CD8-positive, alpha-beta memory T cell (primary cell): ENCODE measurements around the gene CACNA1C. TPM values are rescaled to one million over a fixed set of nuclear protein-coding genes. Genes with fewer than 3 reads are reported as not detected.

ENCODE experiments used
- CTCF ChIA-PET: fragments of 350-600 bp; sonication (Branson Sonifier 250); formaldehyde crosslinking; loops from one replicate; lab custom pipeline; 2021; ENCODE audit warnings: antibody characterized with exemption; lab: Charles Lee
- POLR2A ChIA-PET: fragments of 350-600 bp; sonication (Branson Sonifier 250); formaldehyde crosslinking; loops from one replicate; lab custom pipeline; 2021; ENCODE audit warnings: antibody characterized with exemption; lab: Charles Lee
- DNase-seq, 5 donors: peaks; one replicate each; pipeline versions ENCODE4 v3.0.0 to v3.0.0-alpha.2; 2020 to 2022; ENCODE audit warnings: mixed read lengths in 1 of 5
- H3K27ac ChIP-seq: one replicate; pipeline ENCODE4 v1.7.0; 2013; ENCODE audit warnings: low read depth, mild to moderate bottlenecking, low read length, moderate library complexity
- H3K27me3 ChIP-seq: 2 replicates; pipeline ENCODE4 v1.7.0; 2013; ENCODE audit warnings: low read length, mild to moderate bottlenecking; ENCODE audit not compliant: insufficient read depth, poor library complexity, severe bottlenecking
- H3K36me3 ChIP-seq: 2 replicates; pipeline ENCODE4 v1.7.0; 2013; ENCODE audit warnings: mild to moderate bottlenecking, low read length, moderate library complexity; ENCODE audit not compliant: insufficient read depth
- H3K4me1 ChIP-seq: 2 replicates; pipeline ENCODE4 v1.7.0; 2013; ENCODE audit warnings: mild to moderate bottlenecking, low read length, moderate library complexity; ENCODE audit not compliant: insufficient read depth
- H3K4me3 ChIP-seq: 2 replicates; pipeline ENCODE4 v1.7.0; 2013; ENCODE audit warnings: mild to moderate bottlenecking, low read length
- H3K9me3 ChIP-seq: 2 replicates; pipeline ENCODE4 v1.7.0; 2013; ENCODE audit warnings: mild to moderate bottlenecking, low read length
- H3K27ac Mint-ChIP-seq, 8 donors: one replicate each; pipeline ENCODE4 v1.8.0; 2020 to 2021; ENCODE audit warnings: mixed read lengths in 8 of 8, mild to moderate bottlenecking in 6 of 8, inconsistent platforms in 3 of 8, moderate library complexity in 3 of 8
- H3K27me3 Mint-ChIP-seq, 2 donors: one replicate each; pipeline ENCODE4 v1.8.0; 2020 to 2021; ENCODE audit warnings: mixed read lengths in 2 of 2, mild to moderate bottlenecking in 1 of 2, moderate library complexity in 1 of 2
- H3K36me3 Mint-ChIP-seq, 3 donors: one replicate each; pipeline ENCODE4 v1.8.0; 2020 to 2021; ENCODE audit warnings: mixed read lengths in 3 of 3, inconsistent platforms in 1 of 3, mild to moderate bottlenecking in 1 of 3
- H3K4me1 Mint-ChIP-seq, 3 donors: one replicate each; pipeline ENCODE4 v1.8.0; 2020 to 2021; ENCODE audit warnings: mixed read lengths in 3 of 3, inconsistent platforms in 1 of 3, mild to moderate bottlenecking in 1 of 3
- H3K4me3 Mint-ChIP-seq, 7 donors: one replicate each; pipeline ENCODE4 v1.8.0; 2020 to 2021; ENCODE audit warnings: mixed read lengths in 7 of 7, mild to moderate bottlenecking in 6 of 7, moderate library complexity in 4 of 7, inconsistent platforms in 2 of 7
- H3K9me3 Mint-ChIP-seq, 5 donors: one replicate each; pipeline ENCODE4 v1.8.0; 2020 to 2022; ENCODE audit warnings: mixed read lengths in 5 of 5, mild to moderate bottlenecking in 3 of 5, moderate library complexity in 2 of 5, inconsistent platforms in 1 of 5
- polyA plus RNA-seq: library from polyadenylated mRNA; unstranded; fragments of 300-500 nt; fragmentation: Illumina TruSeq; gene quantifications from one replicate; pipeline ENCODE4 v1.2.3, GENCODE V29; 2021
- total RNA-seq, 2 experiments: library from RNA; stranded (reverse); gene quantifications; one replicate each; pipeline ENCODE4 v1.2.3, GENCODE V29; 2021

Gene CACNA1C
- total and polyA plus RNA-seq, 3 experiments from 2014 or later, result 0.04 to 0.10 (median 0.04) TPM

DNA sequence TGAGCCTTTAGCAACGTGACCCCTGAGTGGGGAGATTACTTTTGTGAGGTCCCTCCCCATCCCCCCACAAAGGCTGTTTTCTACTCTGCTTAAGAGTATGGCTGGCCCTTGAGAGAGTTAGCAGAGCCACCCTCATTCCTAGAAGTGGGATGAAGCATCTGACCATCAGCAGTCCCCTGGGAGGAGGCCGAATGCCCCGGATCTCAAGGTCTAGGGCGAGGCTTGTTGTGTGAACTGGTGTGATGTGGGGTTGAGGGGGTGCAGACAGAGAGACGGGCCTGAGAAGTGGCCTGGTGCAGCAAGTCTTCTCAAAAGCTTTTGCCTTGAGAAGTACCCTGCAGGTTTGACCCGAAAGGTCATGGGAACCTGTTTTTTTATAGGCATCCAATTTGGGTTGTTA is 589.0 kb downstream of the CACNA1C start:
- Mint-ChIP-seq H3K27me3 (peaks cover 21 to 54% of the 10 kb centered on the region in 2 donors), H3K36me3 (peaks cover 0 to 5% (median 3%) of the 10 kb centered on the region in 3 donors), H3K4me1 (peaks cover 13 to 24% (median 18%) of the 10 kb centered on the region in 3 donors), H3K4me3 (peak overlapping the region in 2 of 7 donors; percentile 1 to 49), H3K9me3 (no peaks in the 10 kb centered on the region), H3K27ac (peak overlapping the region in 2 of 8 donors; percentile 14 to 24)
- DNase-seq, result no peak
- no peak overlapping the region for H3K4me3 ChIP-seq
- H3K9me3 ChIP-seq, result no peaks in the 10 kb centered on the region
- no peak overlapping the region for H3K27ac ChIP-seq
- CTCF ChIA-PET, result interaction anchor here (0.6 kb wide), 1 partner anchor 453 kb away, joined by 3 read pairs; no protein-coding TSS in a partner anchor
- peaks cover 6% of the 10 kb centered on the region for H3K27me3 ChIP-seq
- H3K4me1 ChIP-seq, result peaks cover 18% of the 10 kb centered on the region
- POLR2A ChIA-PET, result no interaction called here
- H3K36me3 ChIP-seq, result no peaks in the 10 kb centered on the region

DNA sequence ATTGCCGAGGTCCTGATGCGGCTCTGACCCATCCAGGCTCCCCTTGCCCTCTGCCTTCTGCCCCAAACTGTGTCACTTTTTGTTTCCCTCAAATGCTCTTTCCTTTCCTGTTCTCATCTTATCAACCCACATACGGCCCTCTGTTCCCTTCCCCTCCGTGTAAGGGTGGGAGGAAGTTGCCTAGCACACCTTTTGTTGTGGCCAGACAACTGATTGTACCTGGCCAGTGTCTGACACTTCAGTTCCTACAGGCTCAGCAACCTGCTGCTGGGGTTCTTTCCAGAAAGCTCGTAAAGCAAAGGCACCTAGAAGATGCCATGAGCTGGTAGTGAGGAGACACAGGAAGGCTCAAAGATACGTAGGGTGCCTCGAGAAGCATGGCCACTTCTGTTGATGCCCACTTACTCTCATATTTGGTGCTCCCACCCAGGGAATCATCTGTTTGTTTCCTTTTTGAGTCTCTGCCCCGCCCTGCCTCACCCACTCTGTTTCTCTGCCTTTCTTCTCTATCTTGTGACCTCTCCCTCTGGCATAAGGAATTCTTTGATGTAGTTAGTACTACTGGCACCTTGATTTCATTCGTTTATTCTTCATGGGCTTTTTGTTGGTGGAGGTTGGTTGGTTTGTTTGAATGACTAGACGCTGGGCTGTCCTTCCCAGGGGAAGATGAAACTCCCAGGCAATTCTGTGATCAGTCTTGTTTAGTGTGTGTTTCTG is 589.5 kb downstream of the CACNA1C start:
- ChIA-PET CTCF (no interaction called here), POLR2A (no interaction called here)
- peaks cover 13 to 24% (median 18%) of the 10 kb centered on the region in 3 donors for H3K4me1 Mint-ChIP-seq
- Histone ChIP-seq H3K9me3 (no peaks in the 10 kb centered on the region), H3K36me3 (no peaks in the 10 kb centered on the region), H3K4me1 (peaks cover 18% of the 10 kb centered on the region), H3K4me3 (no peak overlapping the region), H3K27ac (no peak overlapping the region), H3K27me3 (peaks cover under 1% of the 10 kb centered on the region)
- H3K9me3 Mint-ChIP-seq, result no peaks in the 10 kb centered on the region
- DNase-seq, result peak in 1 of 5 donors; percentile 9
- peaks cover 0 to 5% (median 3%) of the 10 kb centered on the region in 3 donors for H3K36me3 Mint-ChIP-seq
- peaks cover 21 to 53% of the 10 kb centered on the region in 2 donors for H3K27me3 Mint-ChIP-seq
- peak overlapping the region in 4 of 7 donors; percentile 1 to 49 (median 37) for H3K4me3 Mint-ChIP-seq
- peak overlapping the region in 4 of 8 donors; percentile 7 to 37 (median 24) for H3K27ac Mint-ChIP-seq

DNA sequence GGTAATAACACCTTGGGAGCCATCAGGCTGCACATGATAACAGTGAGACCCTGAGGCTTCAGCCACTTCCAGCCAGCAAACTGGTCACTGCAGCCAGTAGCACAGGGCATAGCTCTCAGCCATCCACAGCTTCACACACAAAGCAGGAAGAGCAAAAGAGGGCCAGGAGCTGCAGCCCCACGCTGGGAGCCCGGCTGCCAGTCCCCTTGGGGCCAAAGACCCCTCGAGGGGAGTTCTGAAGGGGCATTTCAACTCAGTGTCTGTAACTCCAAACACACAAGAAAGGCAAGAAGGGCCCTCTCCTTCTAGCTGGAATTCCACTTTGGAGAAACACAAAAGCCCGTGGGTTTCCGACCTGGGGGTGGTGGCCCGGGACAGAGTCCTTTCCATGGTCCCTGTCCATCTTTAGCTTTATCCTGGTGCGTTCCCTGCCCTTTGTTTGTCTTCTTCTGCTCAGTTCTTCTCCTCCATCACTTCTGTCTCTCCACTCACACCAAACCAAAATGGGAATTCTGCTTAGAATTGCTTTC is 590.2 kb downstream of the CACNA1C start:
- Mint-ChIP-seq H3K27ac (peak overlapping the region in 1 of 8 donors; percentile 27), H3K4me1 (peaks cover 13 to 24% (median 18%) of the 10 kb centered on the region in 3 donors), H3K4me3 (no peak overlapping the region), H3K27me3 (peaks cover 21 to 49% of the 10 kb centered on the region in 2 donors), H3K36me3 (peaks cover 0 to 5% (median 3%) of the 10 kb centered on the region in 3 donors), H3K9me3 (no peaks in the 10 kb centered on the region)
- no peak for DNase-seq
- POLR2A ChIA-PET, result no interaction called here
- CTCF ChIA-PET, result no interaction called here
- Histone ChIP-seq H3K27me3 (no peaks in the 10 kb centered on the region), H3K36me3 (no peaks in the 10 kb centered on the region), H3K4me1 (peaks cover 18% of the 10 kb centered on the region), H3K27ac (no peak overlapping the region), H3K9me3 (no peaks in the 10 kb centered on the region), H3K4me3 (no peak overlapping the region)

DNA sequence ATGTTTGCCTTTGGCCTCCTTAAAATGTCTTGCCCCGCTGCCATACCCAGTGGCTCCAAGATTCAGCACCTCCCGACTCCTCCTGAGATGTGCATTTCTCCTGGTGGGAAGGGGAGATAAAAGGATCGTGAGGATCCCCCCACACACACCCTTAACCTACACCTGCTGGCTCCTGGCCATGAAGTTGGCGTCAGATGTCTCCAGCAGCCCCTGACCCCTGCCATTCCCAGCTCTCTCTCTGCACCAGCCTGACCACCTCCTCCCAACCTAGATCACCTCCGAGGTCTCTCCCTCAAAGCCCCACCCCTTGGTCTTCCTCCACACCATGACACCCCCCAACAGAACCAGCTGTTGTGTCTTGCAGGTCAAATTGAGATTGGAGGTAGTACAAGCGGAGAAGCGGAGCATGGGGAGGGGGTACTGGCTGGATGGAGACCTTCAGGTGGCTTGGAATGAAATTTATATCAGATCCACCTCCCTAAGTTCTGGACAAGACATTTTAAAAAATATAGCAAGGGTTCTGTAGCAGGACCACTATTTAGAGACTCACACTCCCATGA is 590.9 kb downstream of the CACNA1C start:
- Mint-ChIP-seq H3K4me3 (no peak overlapping the region), H3K9me3 (no peaks in the 10 kb centered on the region), H3K36me3 (no peaks in the 10 kb centered on the region), H3K27ac (no peak overlapping the region), H3K27me3 (peaks cover 19 to 49% of the 10 kb centered on the region in 2 donors), H3K4me1 (peaks cover 13 to 24% (median 18%) of the 10 kb centered on the region in 3 donors)
- H3K4me3 ChIP-seq, result no peak overlapping the region
- no peaks in the 10 kb centered on the region for H3K9me3 ChIP-seq
- no peaks in the 10 kb centered on the region for H3K27me3 ChIP-seq
- no peaks in the 10 kb centered on the region for H3K36me3 ChIP-seq
- no peak for DNase-seq
- H3K4me1 ChIP-seq, result peaks cover 18% of the 10 kb centered on the region
- ChIA-PET POLR2A (no interaction called here), CTCF (no interaction called here)
- H3K27ac ChIP-seq, result no peak overlapping the region

DNA sequence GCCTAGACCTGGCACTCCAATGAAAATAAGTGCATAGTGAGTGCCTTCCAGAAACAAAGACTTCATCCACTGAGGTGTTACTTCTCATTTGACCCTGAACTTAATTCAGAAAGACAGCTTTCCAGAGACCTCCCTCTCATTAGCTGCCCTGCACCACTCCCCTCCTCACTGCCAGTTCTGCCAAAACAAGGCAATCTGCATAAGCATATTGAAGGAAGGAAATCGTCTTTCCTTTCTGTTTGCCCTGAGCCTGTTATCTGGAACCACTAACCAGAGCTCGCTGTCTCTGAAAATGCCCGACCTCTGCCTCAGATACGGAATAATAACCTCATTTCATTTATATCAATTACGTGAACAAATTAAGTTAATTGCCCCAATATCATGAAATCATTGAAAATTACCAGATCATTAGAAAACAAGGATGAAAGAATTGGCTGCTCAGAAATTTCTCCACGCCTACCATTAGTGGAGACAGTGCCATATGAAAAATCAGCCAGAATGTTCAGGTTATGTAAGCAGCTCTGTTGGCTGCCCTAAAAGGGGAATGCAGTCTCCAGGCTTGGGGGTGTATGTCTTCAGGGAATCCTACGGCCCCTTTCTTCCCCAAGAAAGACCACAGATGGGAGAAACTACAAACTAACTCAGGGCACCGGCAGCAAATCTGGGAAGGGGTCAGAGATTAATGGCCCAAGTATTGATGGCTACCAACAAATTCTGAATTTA is 592.1 kb downstream of the CACNA1C start:
- POLR2A ChIA-PET, result no interaction called here
- Mint-ChIP-seq H3K27me3 (peaks cover 16 to 54% of the 10 kb centered on the region in 2 donors), H3K4me1 (peaks cover 13 to 24% (median 18%) of the 10 kb centered on the region in 3 donors), H3K27ac (no peak overlapping the region), H3K36me3 (no peaks in the 10 kb centered on the region), H3K4me3 (no peak overlapping the region), H3K9me3 (no peaks in the 10 kb centered on the region)
- no peak for DNase-seq
- Histone ChIP-seq H3K4me3 (no peak overlapping the region), H3K4me1 (peaks cover 18% of the 10 kb centered on the region), H3K9me3 (no peaks in the 10 kb centered on the region), H3K36me3 (no peaks in the 10 kb centered on the region), H3K27ac (no peak overlapping the region), H3K27me3 (no peaks in the 10 kb centered on the region)
- CTCF ChIA-PET, result no interaction called here

DNA sequence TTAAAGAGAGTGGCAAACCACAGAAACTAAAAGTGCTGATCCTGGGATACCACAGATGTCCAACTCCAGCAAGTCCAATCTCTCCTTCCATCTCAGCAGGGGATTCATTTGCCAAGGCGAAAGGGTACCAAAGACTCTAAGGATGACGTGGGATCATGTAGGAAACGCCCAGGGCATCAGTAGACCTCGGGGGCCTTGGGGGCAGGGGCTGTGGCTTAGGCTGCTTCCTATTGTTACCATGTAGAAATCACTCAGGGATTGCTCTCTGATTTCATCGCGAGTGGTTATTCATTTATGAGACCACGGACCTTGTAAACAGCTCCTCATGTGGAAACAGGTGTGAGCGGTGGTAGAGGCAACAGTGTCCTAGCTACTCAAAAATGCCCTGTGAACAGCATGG is 592.7 kb downstream of the CACNA1C start:
- peaks cover 18% of the 10 kb centered on the region for H3K4me1 ChIP-seq
- H3K36me3 Mint-ChIP-seq, result no peaks in the 10 kb centered on the region
- no peak overlapping the region for H3K27ac ChIP-seq
- H3K27me3 ChIP-seq, result no peaks in the 10 kb centered on the region
- H3K36me3 ChIP-seq, result no peaks in the 10 kb centered on the region
- H3K4me3 ChIP-seq, result no peak overlapping the region
- peaks cover 13 to 24% (median 18%) of the 10 kb centered on the region in 3 donors for H3K4me1 Mint-ChIP-seq
- no peak overlapping the region for H3K27ac Mint-ChIP-seq
- DNase-seq, result no peak
- H3K4me3 Mint-ChIP-seq, result no peak overlapping the region
- POLR2A ChIA-PET, result no interaction called here
- peaks cover 18 to 57% of the 10 kb centered on the region in 2 donors for H3K27me3 Mint-ChIP-seq
- no peaks in the 10 kb centered on the region for H3K9me3 ChIP-seq
- no peaks in the 10 kb centered on the region for H3K9me3 Mint-ChIP-seq
- CTCF ChIA-PET, result no interaction called here

DNA sequence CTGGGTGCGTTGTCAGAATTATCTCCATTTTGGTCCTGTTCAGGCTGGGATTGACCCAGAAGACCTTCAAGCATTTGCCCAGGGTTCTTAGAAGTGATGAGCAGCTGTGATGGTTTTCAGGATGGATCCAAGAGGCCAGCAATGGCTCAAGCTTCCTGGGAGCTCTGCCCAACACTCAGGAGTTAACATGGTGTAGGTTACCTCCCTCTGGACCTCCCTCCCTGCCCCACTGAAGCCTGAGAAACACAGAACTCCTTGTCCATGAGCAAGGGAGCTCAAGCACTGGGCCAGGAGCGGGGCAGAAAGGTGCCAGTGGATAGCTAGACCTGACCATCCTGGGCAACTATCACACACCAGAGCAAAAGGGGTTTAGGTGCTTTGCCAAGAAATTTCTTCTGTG is 593.6 kb downstream of the CACNA1C start:
- H3K4me3 ChIP-seq, result no peak overlapping the region
- H3K36me3 Mint-ChIP-seq, result no peaks in the 10 kb centered on the region
- no peaks in the 10 kb centered on the region for H3K36me3 ChIP-seq
- no peak for DNase-seq
- H3K27ac ChIP-seq, result no peak overlapping the region
- H3K27me3 Mint-ChIP-seq, result peaks cover 14 to 57% of the 10 kb centered on the region in 2 donors
- H3K9me3 Mint-ChIP-seq, result no peaks in the 10 kb centered on the region
- H3K27ac Mint-ChIP-seq, result no peak overlapping the region
- no peaks in the 10 kb centered on the region for H3K9me3 ChIP-seq
- peaks cover 13 to 24% (median 18%) of the 10 kb centered on the region in 3 donors for H3K4me1 Mint-ChIP-seq
- ChIA-PET POLR2A (no interaction called here), CTCF (no interaction called here)
- no peaks in the 10 kb centered on the region for H3K27me3 ChIP-seq
- peaks cover 16% of the 10 kb centered on the region for H3K4me1 ChIP-seq
- no peak overlapping the region for H3K4me3 Mint-ChIP-seq
